ENCODE measurements around the gene SMURF1. TPM values are rescaled to one million over a fixed set of nuclear protein-coding genes. Genes with fewer than 3 reads are reported as not detected.

Gene SMURF1
- total RNA-seq, 3 donors from 2014 or later (not counting 1 experiment from before 2014, with no cell fraction given) = 33.3 to 34.7 (median 34.2) TPM

DNA sequence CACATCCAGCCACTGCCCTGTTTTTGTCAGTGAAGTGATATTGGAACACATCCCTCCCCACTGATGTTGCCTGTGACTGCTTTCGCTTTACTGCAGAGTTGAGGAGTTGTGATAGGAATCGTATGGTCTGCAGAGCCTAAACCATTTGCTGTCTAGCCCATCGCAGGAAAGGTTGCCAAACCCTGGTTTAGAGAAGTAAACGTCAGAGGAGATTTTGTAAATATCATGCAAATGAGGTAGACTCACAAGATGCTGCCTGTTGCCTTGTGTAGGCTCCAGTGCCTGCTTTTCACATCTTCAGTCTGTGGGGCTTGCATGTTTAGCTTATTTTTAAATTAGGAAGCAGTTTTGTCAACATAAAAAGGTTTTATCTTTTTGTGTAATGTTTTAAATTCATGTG, 158.5 kb downstream of the SMURF1 start:
- H3K27me3 Mint-ChIP-seq (ENCODE audit: low read depth in 2 of 2) = no peaks in the 10 kb centered on the region
- no peak overlapping the region for H3K27ac Mint-ChIP-seq
- Histone ChIP-seq H3K27me3 (ENCODE audit: control insufficient read depth, insufficient read depth, low read length) (no peaks in the 10 kb centered on the region), H3K27ac (ENCODE audit: low read length) (no peak overlapping the region), H3K9me3 (ENCODE audit: control insufficient read depth, insufficient read depth, low read length) (no peaks in the 10 kb centered on the region), H3K4me1 (ENCODE audit: control insufficient read depth, insufficient read depth, low read length) (peaks cover 9% of the 10 kb centered on the region), H3K36me3 (ENCODE audit: control insufficient read depth, insufficient read depth, low read length) (peaks cover 90% of the 10 kb centered on the region), H3K4me3 (ENCODE audit: low read length) (no peak overlapping the region)
- 96% methylated on average over 4 of the region's 4 CpGs for WGBS (ENCODE audit: insufficient coverage)
- DNase-seq (no peak), ATAC-seq (no peak)
- intact Hi-C loops (cut with micrococcal nuclease) = no loop called here
- H3K4me3 Mint-ChIP-seq = no peak overlapping the region
- TF ChIP-seq, protein P1, sequence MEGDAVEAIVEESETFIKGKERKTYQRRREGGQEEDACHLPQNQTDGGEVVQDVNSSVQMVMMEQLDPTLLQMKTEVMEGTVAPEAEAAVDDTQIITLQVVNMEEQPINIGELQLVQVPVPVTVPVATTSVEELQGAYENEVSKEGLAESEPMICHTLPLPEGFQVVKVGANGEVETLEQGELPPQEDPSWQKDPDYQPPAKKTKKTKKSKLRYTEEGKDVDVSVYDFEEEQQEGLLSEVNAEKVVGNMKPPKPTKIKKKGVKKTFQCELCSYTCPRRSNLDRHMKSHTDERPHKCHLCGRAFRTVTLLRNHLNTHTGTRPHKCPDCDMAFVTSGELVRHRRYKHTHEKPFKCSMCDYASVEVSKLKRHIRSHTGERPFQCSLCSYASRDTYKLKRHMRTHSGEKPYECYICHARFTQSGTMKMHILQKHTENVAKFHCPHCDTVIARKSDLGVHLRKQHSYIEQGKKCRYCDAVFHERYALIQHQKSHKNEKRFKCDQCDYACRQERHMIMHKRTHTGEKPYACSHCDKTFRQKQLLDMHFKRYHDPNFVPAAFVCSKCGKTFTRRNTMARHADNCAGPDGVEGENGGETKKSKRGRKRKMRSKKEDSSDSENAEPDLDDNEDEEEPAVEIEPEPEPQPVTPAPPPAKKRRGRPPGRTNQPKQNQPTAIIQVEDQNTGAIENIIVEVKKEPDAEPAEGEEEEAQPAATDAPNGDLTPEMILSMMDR (IDR thresholded peaks at IDR 0.05) = no peak
- H3K4me1 Mint-ChIP-seq = no peaks in the 10 kb centered on the region
- H3K36me3 Mint-ChIP-seq = peaks cover 60% of the 10 kb centered on the region
- H3K9me3 Mint-ChIP-seq = peaks cover 2 to 4% of the 10 kb centered on the region in 2 donors

DNA sequence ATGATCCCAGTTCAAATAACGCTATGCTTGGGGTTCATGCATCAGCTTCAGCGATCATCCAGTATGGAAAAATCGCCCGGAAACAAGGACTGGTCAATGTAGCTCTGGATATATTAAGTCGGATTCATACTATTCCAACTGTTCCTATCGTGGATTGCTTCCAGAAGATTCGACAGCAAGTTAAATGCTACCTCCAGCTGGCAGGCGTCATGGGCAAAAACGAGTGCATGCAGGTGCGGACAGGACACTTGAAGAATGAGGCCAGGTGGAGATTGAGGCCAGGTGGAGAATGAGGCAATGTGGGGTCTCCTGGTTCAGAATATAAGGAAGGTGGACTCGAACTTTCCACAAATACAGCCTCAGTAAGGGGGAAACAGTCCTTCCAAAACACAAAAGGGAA, 159.8 kb downstream of the SMURF1 start:
- no peak for DNase-seq
- intact Hi-C loops (cut with micrococcal nuclease) = no loop called here
- Histone ChIP-seq H3K27me3 (ENCODE audit: control insufficient read depth, insufficient read depth, low read length) (no peaks in the 10 kb centered on the region), H3K4me3 (ENCODE audit: low read length) (no peak overlapping the region), H3K36me3 (ENCODE audit: control insufficient read depth, insufficient read depth, low read length) (peaks cover 90% of the 10 kb centered on the region), H3K9me3 (ENCODE audit: control insufficient read depth, insufficient read depth, low read length) (no peaks in the 10 kb centered on the region), H3K27ac (ENCODE audit: low read length) (no peak overlapping the region), H3K4me1 (ENCODE audit: control insufficient read depth, insufficient read depth, low read length) (peaks cover 7% of the 10 kb centered on the region)
- ATAC-seq = no peak
- Mint-ChIP-seq H3K36me3 (peaks cover 68% of the 10 kb centered on the region), H3K4me1 (no peaks in the 10 kb centered on the region), H3K27me3 (ENCODE audit: low read depth in 2 of 2) (no peaks in the 10 kb centered on the region), H3K27ac (no peak overlapping the region), H3K9me3 (peaks cover 2 to 4% of the 10 kb centered on the region in 2 donors), H3K4me3 (no peak overlapping the region)
- TF ChIP-seq, protein P1 (IDR thresholded peaks at IDR 0.05) = no peak
- 97% methylated on average over 10 of the region's 11 CpGs for WGBS (ENCODE audit: insufficient coverage)

DNA sequence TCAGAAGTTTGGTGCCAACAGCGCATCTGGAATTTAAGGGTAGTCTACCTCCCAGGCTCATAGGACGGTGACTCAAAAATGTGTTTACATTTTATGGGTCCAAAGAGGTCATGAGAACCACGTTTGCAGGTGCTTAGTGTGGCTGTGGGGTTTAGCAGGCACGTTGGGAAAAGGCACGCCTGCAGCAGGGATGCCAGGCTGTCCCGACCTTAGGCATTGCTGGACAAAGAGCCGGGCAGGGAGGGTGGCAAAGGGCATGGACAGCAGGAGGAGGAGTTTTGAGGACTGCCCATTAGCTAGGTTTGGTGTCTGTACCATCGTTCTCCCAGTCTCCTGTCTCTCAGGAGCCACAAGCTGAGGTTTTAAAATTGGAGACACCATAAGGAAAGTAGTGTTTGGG, 161.2 kb downstream of the SMURF1 start:
- no peak overlapping the region for H3K27ac ChIP-seq (ENCODE audit: low read length)
- Mint-ChIP-seq H3K4me1 (no peaks in the 10 kb centered on the region), H3K27me3 (ENCODE audit: low read depth in 2 of 2) (no peaks in the 10 kb centered on the region), H3K9me3 (peaks cover 2 to 4% of the 10 kb centered on the region in 2 donors), H3K36me3 (peaks cover 66% of the 10 kb centered on the region), H3K27ac (no peak overlapping the region), H3K4me3 (no peak overlapping the region)
- no peak overlapping the region for H3K4me3 ChIP-seq (ENCODE audit: low read length)
- intact Hi-C loops (cut with micrococcal nuclease) = no loop called here
- H3K4me1 ChIP-seq (ENCODE audit: control insufficient read depth, insufficient read depth, low read length) = no peaks in the 10 kb centered on the region
- H3K27me3 ChIP-seq (ENCODE audit: control insufficient read depth, insufficient read depth, low read length) = no peaks in the 10 kb centered on the region
- 98% methylated on average over 8 of the region's 8 CpGs for WGBS (ENCODE audit: insufficient coverage)
- DNase-seq (no peak), ATAC-seq (no peak)
- H3K9me3 ChIP-seq (ENCODE audit: control insufficient read depth, insufficient read depth, low read length) = no peaks in the 10 kb centered on the region
- peaks cover 90% of the 10 kb centered on the region for H3K36me3 ChIP-seq (ENCODE audit: control insufficient read depth, insufficient read depth, low read length)
- TF ChIP-seq, protein P1 (IDR thresholded peaks at IDR 0.05) = no peak

DNA sequence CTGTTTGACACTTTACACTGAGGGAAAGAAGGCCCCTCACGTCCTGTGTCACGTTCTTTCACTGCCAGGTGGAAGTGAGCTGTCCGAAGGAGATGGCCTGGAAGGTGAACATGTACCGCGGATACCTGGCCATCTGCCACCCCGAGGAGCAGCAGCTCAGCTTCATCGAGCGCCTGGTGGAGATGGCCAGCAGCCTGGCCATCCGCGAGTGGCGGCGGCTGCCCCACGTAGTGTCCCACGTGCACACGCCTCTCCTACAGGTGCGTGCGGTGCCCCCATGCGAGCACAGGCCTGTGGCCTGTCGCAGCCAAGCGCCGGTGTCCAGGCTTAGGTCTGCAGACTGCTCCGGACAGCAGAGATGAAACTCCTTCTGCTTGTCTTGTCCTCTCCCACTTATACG, 162.2 kb downstream of the SMURF1 start:
- Mint-ChIP-seq H3K9me3 (peaks cover 2 to 4% of the 10 kb centered on the region in 2 donors), H3K36me3 (peaks cover 56% of the 10 kb centered on the region)

More for the DNA sequence above, 162.2 kb downstream of the SMURF1 start:
- Mint-ChIP-seq H3K27ac (no peak overlapping the region), H3K4me3 (no peak overlapping the region), H3K4me1 (no peaks in the 10 kb centered on the region), H3K27me3 (ENCODE audit: low read depth in 2 of 2) (no peaks in the 10 kb centered on the region)
- H3K4me1 ChIP-seq (ENCODE audit: control insufficient read depth, insufficient read depth, low read length) = no peaks in the 10 kb centered on the region
- no peaks in the 10 kb centered on the region for H3K27me3 ChIP-seq (ENCODE audit: control insufficient read depth, insufficient read depth, low read length)
- no peak for DNase-seq
- TF ChIP-seq, protein P1 (IDR thresholded peaks at IDR 0.05) = no peak
- no peaks in the 10 kb centered on the region for H3K9me3 ChIP-seq (ENCODE audit: control insufficient read depth, insufficient read depth, low read length)
- no peak overlapping the region for H3K4me3 ChIP-seq (ENCODE audit: low read length)
- no peak overlapping the region for H3K27ac ChIP-seq (ENCODE audit: low read length)
- 96% methylated on average over 23 of the region's 23 CpGs for WGBS (ENCODE audit: insufficient coverage)
- intact Hi-C loops (cut with micrococcal nuclease) = no loop called here
- peaks cover 87% of the 10 kb centered on the region for H3K36me3 ChIP-seq (ENCODE audit: control insufficient read depth, insufficient read depth, low read length)
- ATAC-seq = no peak
